Suprapubic skin (tissue), 4 donors: ENCODE data around the gene CHID1. TPM values are rescaled to one million over a fixed set of nuclear protein-coding genes. Genes with fewer than 3 reads are reported as not detected.

Experiments used
- DNase-seq, 2 donors: peaks; one replicate each; pipeline ENCODE4 v3.0.0-alpha.2; 2019; ENCODE audit warnings: low spot score in 2 of 2
- H3K27ac ChIP-seq: fragments of 200-600 bp; sonication (generic); one replicate; pipeline ENCODE4 v1.5.1; 2019
- H3K27me3 ChIP-seq: fragments of 200-600 bp; sonication (generic); one replicate; pipeline ENCODE4 v1.5.1; 2019
- H3K36me3 ChIP-seq: fragments of 200-600 bp; sonication (generic); one replicate; pipeline ENCODE4 v1.5.1; 2019
- H3K4me1 ChIP-seq: fragments of 200-600 bp; sonication (generic); one replicate; pipeline ENCODE4 v1.5.1; 2019
- H3K4me3 ChIP-seq: fragments of 200-600 bp; sonication (generic); one replicate; pipeline ENCODE4 v1.5.1; 2019; ENCODE audit warnings: mild to moderate bottlenecking
- H3K9me3 ChIP-seq: fragments of 200-600 bp; sonication (generic); one replicate; pipeline ENCODE4 v1.5.1; 2019
- CTCF ChIP-seq, 2 donors: fragments of 200-600 bp in 1 of 2; fragments of 450-650 bp in 1 of 2; sonication (generic) in 1 of 2; IDR thresholded peaks; one replicate each; pipeline ENCODE4 v1.5.1; 2016 to 2019; ENCODE audit warnings: antibody characterized with exemption in 2 of 2, mild to moderate bottlenecking in 1 of 2, moderate library complexity in 1 of 2
- EP300 ChIP-seq: sonication (generic); formaldehyde crosslinking; IDR thresholded peaks from one replicate; pipeline ENCODE4 v1.6.1; 2017; ENCODE audit warnings: antibody characterized with exemption
- POLR2A ChIP-seq, 2 donors: fragments of 450-650 bp; IDR thresholded peaks; one replicate each; pipeline ENCODE4 v1.6.1; 2017; ENCODE audit warnings: antibody characterized with exemption in 2 of 2, mild to moderate bottlenecking in 2 of 2, moderate library complexity in 2 of 2
- POLR2AphosphoS5 ChIP-seq, 3 donors: sonication (generic); formaldehyde crosslinking; IDR thresholded peaks; one replicate each; pipeline ENCODE4 v1.6.1; 2017; ENCODE audit warnings: antibody characterized with exemption in 3 of 3
- WGBS: methylation state at CpG from one replicate; pipeline ENCODE4 v1.1.5; 2018; 5-methylcytosine and 5-hydroxymethylcytosine counted together
- total RNA-seq, 4 donors: library from RNA; depleted of rRNA; stranded (reverse); fragments of >200 nt; gene quantifications; one replicate each; pipeline ENCODE4 v1.1.0, GENCODE V29; 2016

CHID1 gene
- total RNA-seq, 4 donors from 2014 or later: 46.5 to 111 (median 66.2) TPM

GRCh38 chr11:866481-866880 is 44.1 kb downstream of the CHID1 start:
- peaks cover 13% of the 10 kb centered on the region for H3K4me1 ChIP-seq
- peaks cover 65% of the 10 kb centered on the region for H3K36me3 ChIP-seq
- no peak overlapping the region for H3K27ac ChIP-seq
- no peaks in the 10 kb centered on the region for H3K27me3 ChIP-seq
- DNase-seq: no peak
- H3K9me3 ChIP-seq: no peaks in the 10 kb centered on the region
- no peak for TF ChIP-seq POLR2A (IDR thresholded peaks at IDR 0.05)
- TF ChIP-seq EP300: no peak
- no peak for TF ChIP-seq CTCF (IDR thresholded peaks at IDR 0.05)
- TF ChIP-seq POLR2AphosphoS5 (IDR thresholded peaks at IDR 0.05): no peak
- no CpG with 5 or more reads among the region's 14 CpGs for WGBS
- H3K4me3 ChIP-seq: no peak overlapping the region

- peaks cover 65% of the 10 kb centered on the region for H3K36me3 ChIP-seq
- 51% methylated on average over 6 of the region's 41 CpGs for WGBS
These were observed 44.9 kb downstream of the CHID1 start for GRCh38 chr11:865462-866430.

GRCh38 chr11:864898-865297 is 45.7 kb downstream of the CHID1 start:
- 92% methylated on average over 8 of the region's 11 CpGs for WGBS
- H3K4me3 ChIP-seq: no peak overlapping the region
- no peaks in the 10 kb centered on the region for H3K27me3 ChIP-seq
- H3K36me3 ChIP-seq: peaks cover 63% of the 10 kb centered on the region
- TF ChIP-seq POLR2A (IDR thresholded peaks at IDR 0.05): no peak
- no peak for TF ChIP-seq POLR2AphosphoS5 (IDR thresholded peaks at IDR 0.05)
- TF ChIP-seq CTCF (IDR thresholded peaks at IDR 0.05): no peak
- TF ChIP-seq EP300: no peak
- no peak overlapping the region for H3K27ac ChIP-seq
- no peak for DNase-seq
- peaks cover 17% of the 10 kb centered on the region for H3K4me1 ChIP-seq
- no peaks in the 10 kb centered on the region for H3K9me3 ChIP-seq

More at GRCh38 chr11:865462-866430, 44.9 kb downstream of the CHID1 start:
- no peak for TF ChIP-seq POLR2AphosphoS5 (IDR thresholded peaks at IDR 0.05)
- TF ChIP-seq CTCF (IDR thresholded peaks at IDR 0.05): no peak
- no peak for TF ChIP-seq POLR2A (IDR thresholded peaks at IDR 0.05)
- no peak for TF ChIP-seq EP300
- no peak overlapping the region for H3K27ac ChIP-seq
- H3K9me3 ChIP-seq: no peaks in the 10 kb centered on the region
- DNase-seq: no peak
- no peaks in the 10 kb centered on the region for H3K27me3 ChIP-seq
- H3K4me3 ChIP-seq: no peak overlapping the region
- H3K4me1 ChIP-seq: peaks cover 13% of the 10 kb centered on the region

DNA sequence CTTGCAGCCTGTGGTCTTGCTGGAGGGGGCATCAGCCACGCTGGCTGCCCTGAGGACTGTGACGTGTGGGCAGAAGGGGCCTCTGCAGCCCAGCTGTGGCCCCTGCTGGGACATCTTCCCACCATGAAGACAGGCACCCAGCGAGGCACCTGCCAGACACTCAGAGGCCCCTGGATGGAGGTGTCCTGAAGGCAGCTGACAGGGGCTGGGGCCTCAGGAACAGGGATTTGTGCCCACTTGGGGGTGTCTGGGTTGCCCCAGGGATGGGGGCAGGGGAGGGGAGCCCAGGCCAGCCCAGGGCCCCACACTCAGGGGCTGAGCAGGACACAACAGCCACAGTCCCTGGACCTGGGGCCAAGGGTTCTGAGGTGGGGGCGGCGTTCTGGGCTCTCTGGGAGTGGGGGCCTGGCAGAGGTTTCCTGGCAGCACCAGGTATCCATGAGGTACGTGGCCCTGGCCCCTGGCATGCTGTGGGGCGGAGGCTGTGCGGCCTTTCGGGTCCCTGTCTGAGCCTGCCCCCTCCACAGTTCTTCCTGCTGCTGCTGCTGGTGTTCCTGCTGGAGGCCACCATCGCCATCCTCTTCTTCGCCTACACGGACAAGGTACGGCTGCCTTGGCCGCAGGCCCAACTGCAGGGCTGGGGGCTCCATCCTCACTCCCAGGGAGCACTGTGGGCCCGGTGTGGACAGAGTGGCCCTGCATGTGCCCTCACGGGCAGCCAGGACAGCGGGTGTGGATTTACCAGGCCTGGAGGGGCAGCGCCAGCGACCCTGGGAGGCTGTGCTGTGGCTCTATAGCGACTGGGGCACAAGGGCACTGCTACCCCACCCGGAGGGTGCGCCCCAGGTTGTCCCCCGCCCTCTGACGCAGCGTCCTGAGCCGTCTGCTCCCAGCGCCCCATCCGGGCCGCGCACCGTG is 46.4 kb downstream of the CHID1 start:
- no peak for TF ChIP-seq CTCF (IDR thresholded peaks at IDR 0.05)
- no peak for TF ChIP-seq EP300
- TF ChIP-seq POLR2AphosphoS5 (IDR thresholded peaks at IDR 0.05): no peak
- TF ChIP-seq POLR2A (IDR thresholded peaks at IDR 0.05): no peak
- WGBS: 87% methylated on average over 17 of the region's 31 CpGs
- H3K27me3 ChIP-seq: no peaks in the 10 kb centered on the region
- H3K4me1 ChIP-seq: peaks cover 25% of the 10 kb centered on the region
- H3K4me3 ChIP-seq: no peak overlapping the region
- H3K36me3 ChIP-seq: peaks cover 58% of the 10 kb centered on the region
- no peak for DNase-seq
- H3K9me3 ChIP-seq: no peaks in the 10 kb centered on the region
- no peak overlapping the region for H3K27ac ChIP-seq
